NCI-H128 (cell line): ENCODE results near the gene SPATA31D4.

Experiments used
- DNase-seq: peaks from one replicate; lab custom pipeline; 2025; ENCODE audit not compliant: unreplicated experiment; lab: John Stamatoyannopoulos, UW

The SPATA31D4 gene

DNA sequence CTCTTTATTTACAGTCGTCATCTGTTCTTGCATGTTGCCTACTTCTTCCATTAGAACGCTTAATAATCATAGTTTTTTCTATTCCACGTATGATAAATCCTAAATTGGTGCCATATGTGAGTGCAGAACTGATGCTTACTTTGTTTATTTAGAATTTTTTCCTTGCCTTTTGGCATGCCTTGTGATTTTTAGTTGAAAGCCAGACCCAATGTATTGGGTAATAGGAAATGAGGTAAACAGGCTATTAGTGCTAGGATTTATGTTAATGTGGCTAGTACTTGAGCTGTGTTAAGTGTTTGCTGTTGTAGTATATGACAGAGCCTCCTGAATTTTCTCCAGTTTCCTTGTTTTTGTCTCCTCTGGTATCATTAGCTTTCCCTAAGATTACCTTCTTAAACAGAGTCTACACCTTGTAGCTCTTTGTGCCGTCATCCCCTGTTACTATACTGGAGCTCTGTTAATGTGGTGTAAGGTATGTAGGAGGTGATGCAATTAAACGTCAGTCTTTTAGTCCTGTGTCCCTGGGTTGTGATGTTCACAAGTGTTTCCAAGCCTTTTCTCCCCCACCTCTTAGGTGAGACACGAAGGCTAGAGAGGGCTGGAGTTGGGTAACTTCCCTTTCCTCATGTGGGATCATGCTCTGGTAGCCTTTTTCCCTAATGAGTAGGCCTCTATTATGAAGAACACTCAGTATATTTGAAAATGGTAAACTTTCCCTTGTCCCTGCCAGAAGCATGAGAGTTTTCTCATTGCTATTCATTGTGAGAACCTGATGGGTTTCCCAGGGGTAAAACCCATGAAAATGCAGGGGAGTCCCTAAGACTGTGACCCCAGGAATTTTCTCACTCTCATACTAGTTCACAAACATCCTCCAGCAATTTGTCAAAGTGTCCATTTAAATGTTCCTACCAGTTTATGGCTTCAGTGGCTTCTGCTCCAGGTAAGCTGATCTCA lies 36.3 kb downstream of the SPATA31D4 start:
- DNase-seq, result no peak

DNA sequence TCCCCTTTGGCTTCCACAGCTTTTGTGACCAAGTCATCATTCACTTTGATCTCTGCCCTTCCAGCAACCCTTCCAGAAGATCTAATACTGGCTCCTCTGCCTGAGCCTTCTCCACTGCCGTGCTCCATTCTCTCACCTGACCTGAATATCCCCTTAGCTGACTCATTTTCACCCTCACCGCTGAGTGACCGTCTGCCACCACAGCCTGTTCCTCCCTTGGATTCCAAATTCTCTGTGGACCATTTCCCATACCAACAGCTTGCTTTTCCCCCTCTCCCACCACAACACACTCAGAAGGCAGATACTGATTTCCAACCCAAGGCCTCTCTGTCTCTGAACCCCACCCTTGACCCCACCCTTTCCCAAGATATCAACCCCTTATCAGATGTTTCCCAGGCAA lies 39.8 kb downstream of the SPATA31D4 start:
- no peak for DNase-seq

DNA sequence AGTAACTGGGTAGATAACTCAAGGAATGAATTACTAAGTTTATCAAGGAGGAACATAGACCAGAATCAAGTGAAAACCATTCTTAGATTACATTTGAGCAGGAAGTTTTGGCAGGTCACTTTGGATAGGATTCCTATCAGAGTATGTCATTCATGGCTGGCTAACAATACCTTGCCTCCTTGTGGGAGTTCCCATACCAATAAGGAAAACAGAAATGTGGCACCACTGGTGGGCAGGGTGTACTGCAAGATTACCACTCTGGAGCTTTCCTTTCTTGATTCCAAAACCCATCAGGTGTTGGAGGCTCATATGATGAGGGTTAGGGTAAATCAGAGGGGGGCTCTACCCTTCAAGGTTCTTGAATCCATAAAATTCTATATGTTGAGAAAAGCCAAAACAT lies 41.7 kb downstream of the SPATA31D4 start:
- DNase-seq, result no peak

DNA sequence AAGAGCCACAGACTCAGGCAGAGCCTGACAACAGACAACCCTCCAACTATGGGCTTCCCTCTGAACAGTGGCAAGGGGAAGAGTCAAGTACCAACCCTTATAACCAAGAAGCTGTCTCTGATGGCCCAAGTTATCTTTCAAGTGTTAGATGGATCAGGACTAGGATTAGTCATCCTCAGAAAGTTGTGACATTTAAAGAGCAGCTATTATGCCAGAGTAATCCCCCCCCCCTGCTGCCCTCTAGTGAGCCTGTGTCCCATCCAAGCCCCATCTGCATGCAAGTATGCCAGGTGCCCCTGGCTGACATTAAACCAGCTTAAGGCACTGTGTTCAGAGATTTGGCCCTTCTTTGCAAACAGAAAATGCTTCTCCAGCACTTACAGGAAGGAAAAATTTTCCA lies 43.5 kb downstream of the SPATA31D4 start:
- no peak for DNase-seq

DNA sequence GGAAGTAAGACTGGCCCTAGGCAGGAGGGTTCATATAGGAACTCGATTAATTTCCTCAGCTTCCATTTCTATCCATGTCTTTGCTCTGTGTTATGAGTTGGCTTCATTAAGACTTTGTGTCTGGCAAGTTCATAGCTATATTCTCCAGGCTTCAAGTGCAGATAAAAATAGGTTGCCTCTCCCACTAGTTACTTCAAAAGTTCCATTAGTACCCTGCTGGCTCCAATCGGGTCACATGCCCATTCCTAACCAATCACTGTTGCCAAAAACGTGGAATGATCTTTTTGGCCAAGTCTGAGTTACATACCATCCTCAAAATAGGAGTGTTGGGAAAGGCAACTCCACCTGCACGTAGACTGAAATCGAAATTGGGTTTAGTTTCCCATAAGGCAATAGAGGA lies 46.5 kb downstream of the SPATA31D4 start:
- no peak for DNase-seq

DNA sequence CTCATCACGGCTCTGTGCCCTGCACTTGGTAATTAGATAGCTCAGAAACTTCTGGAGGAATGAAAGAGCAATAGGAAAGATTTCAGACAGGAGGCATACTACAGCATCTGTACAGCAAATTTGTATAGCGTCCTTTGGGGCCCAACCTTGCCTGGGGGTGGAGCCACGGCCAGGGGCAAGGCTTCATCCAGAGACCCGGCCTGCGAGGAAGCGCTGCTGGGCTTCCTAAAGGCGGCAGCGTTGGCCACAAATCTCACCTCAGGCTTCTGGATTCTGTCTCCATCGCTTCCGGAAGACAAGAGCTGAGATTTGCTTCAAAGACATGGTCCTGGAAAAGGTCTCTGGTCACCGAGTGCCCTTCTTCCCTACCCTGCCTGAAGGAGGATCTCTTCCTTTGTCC lies 48.1 kb downstream of the SPATA31D4 start:
- no peak for DNase-seq

DNA sequence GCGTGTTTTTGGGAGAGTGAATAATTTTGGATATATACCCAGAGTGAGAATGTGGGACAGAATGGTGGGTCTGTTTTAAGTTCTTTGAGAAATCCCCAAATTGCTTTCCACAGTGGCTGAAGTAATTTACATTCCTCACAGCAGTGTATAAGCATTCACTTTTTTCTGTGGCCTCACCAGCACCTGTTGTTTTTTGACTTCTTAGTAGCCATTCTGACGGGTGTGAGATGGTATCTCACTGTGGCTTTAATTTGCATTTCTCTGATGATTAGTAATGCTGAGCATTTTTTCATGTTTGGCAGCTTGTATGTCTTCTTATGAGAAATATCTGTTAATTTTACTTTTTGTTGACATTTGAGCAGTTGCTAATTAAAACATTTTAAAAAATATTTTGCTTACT lies 51.0 kb downstream of the SPATA31D4 start:
- no peak for DNase-seq

DNA sequence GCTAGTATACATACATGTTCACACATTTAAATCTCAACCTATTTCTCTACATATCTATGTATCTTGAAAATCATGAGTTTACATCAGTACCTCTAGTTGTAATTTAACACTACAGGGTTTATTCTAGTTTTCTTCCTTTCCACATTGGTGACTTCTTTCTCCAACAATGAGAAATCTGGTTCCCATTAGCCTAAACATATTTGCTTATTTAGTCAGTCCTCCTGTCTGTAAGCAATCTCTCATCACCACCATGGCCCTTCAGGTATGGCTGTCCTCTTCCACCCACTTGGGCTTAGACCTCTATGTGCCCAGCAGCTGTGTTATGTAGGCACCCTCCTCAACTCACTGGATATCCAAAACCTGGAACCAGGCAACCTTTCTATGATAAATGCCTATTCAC lies 52.3 kb downstream of the SPATA31D4 start:
- no peak for DNase-seq

DNA sequence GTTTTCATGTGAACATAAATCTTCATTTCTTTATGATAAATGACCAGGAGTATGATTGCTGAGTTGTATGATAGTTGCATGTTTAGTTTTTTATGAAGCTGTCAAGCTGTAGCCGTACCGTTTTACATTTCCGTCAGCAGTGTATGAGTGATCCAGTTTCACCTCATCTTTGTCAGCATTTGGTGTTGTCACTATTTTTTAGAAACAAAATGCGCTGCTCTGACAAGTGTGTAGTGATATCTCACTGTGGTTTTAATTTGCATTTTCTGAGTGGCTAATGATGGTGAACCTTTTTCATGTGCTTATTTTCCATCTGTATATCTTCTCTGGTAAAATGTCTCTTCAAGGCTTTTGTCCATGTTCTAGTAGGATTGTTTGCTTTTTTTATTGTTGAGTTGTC lies 53.7 kb downstream of the SPATA31D4 start:
- DNase-seq, result no peak
